ENCODE measurements around the gene RPP25L. TPM values are rescaled to one million over a fixed set of nuclear protein-coding genes. Genes with fewer than 3 reads are reported as not detected.

Gene RPP25L
- total RNA-seq, 2 donors from 2014 or later = 5.5 to 8.7 TPM

- no peak for ATAC-seq (ENCODE audit: insufficient number of reproducible peaks, low FRiP score, low read depth)
- Histone ChIP-seq H3K36me3 (no peaks in the 10 kb centered on the region), H3K27ac (no peak overlapping the region), H3K4me3 (no peak overlapping the region), H3K4me1 (ENCODE audit: control insufficient read depth in 1 of 2, low read depth in 2 of 2) (peaks cover 0 to 18% of the 10 kb centered on the region in 2 donors), H3K9me3 (no peaks in the 10 kb centered on the region), H3K27me3 (replicated peaks; ENCODE audit: insufficient read depth) (peaks cover 6% of the 10 kb centered on the region)
- TF ChIP-seq, protein P1, sequence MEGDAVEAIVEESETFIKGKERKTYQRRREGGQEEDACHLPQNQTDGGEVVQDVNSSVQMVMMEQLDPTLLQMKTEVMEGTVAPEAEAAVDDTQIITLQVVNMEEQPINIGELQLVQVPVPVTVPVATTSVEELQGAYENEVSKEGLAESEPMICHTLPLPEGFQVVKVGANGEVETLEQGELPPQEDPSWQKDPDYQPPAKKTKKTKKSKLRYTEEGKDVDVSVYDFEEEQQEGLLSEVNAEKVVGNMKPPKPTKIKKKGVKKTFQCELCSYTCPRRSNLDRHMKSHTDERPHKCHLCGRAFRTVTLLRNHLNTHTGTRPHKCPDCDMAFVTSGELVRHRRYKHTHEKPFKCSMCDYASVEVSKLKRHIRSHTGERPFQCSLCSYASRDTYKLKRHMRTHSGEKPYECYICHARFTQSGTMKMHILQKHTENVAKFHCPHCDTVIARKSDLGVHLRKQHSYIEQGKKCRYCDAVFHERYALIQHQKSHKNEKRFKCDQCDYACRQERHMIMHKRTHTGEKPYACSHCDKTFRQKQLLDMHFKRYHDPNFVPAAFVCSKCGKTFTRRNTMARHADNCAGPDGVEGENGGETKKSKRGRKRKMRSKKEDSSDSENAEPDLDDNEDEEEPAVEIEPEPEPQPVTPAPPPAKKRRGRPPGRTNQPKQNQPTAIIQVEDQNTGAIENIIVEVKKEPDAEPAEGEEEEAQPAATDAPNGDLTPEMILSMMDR (IDR thresholded peaks at IDR 0.05) = no peak
- DNase-seq (ENCODE audit: low spot score) = no peak
These were observed 48.6 kb downstream of the RPP25L start for GRCh38 chr9:34563262-34563661.

DNA sequence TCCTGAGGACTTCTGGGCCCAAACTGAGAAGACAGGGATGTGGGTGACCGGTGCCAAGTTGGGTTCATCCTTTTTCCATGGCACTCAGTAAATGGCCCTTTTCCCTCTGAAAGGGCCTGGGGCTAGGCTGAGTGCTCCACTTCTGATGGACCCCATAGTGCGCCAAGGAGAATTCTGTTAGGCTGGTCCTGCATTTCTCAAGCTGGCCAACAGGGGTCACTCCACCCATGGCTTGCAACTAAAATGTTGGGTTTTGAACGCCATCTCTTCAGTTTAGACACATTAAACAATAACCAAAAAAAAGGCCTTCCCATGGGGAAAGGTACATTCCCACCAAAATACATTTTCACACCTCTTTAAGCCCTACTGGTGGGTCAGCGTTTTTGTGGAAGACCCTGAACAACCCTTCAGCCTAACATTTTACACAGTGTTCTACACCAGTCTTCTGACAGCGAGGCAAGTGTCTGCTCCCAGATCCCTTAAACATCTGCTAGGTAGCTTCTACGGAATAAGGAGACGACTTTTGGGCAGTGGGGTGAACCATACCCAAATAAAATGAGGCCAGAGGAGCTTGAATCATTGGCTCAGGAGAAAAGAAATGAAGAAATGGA is 49.7 kb downstream of the RPP25L start:
- no peak for DNase-seq (ENCODE audit: low spot score)
- ATAC-seq (ENCODE audit: insufficient number of reproducible peaks, low FRiP score, low read depth) = no peak

GRCh38 chr9:34560599-34561214 is 51.2 kb downstream of the RPP25L start:
- Histone ChIP-seq H3K9me3 (no peaks in the 10 kb centered on the region), H3K4me3 (no peak overlapping the region), H3K36me3 (no peaks in the 10 kb centered on the region), H3K27ac (no peak overlapping the region), H3K4me1 (ENCODE audit: control insufficient read depth in 1 of 2, low read depth in 2 of 2) (peaks cover 0 to 18% of the 10 kb centered on the region in 2 donors), H3K27me3 (replicated peaks; ENCODE audit: insufficient read depth) (no peaks in the 10 kb centered on the region)
- DNase-seq (ENCODE audit: low spot score) (no peak), ATAC-seq (ENCODE audit: insufficient number of reproducible peaks, low FRiP score, low read depth) (no peak)
- TF ChIP-seq, protein P1 (IDR thresholded peaks at IDR 0.05) = no peak

More for the DNA sequence above, 49.7 kb downstream of the RPP25L start:
- Histone ChIP-seq H3K36me3 (no peaks in the 10 kb centered on the region), H3K9me3 (no peaks in the 10 kb centered on the region), H3K27ac (no peak overlapping the region), H3K4me3 (no peak overlapping the region), H3K27me3 (replicated peaks; ENCODE audit: insufficient read depth) (peaks cover 6% of the 10 kb centered on the region), H3K4me1 (ENCODE audit: control insufficient read depth in 1 of 2, low read depth in 2 of 2) (peaks cover 0 to 18% of the 10 kb centered on the region in 2 donors)
- TF ChIP-seq, protein P1 (IDR thresholded peaks at IDR 0.05) = peak; percentile 31

Other genes starting within 250 kb of the RPP25L start
- 10 to 100 TPM in 1 of 2 donors, 1 to 10 TPM in 1; 7.4 to 12.1 TPM for gene MYORG, start 235.2 kb downstream of the RPP25L start, total RNA-seq
- 10 to 100 TPM; 19.2 to 20.2 TPM for gene FAM219A, start 153.5 kb downstream of the RPP25L start, total RNA-seq
- not detected for gene DNAI1, start 153.3 kb downstream of the RPP25L start, total RNA-seq
- gene ENHO, start 89.1 kb downstream of the RPP25L start, total RNA-seq = not detected
- gene CNTFR, start 22.4 kb downstream of the RPP25L start, total RNA-seq = 10 to 100 TPM in 1 of 2 donors, 1 to 10 TPM in 1; 8.7 to 13.7 TPM
- gene DCTN3, start 8.4 kb upstream of the RPP25L start, total RNA-seq = 10 to 100 TPM; 48.1 to 70.4 TPM
- gene ARID3C, start 17.0 kb upstream of the RPP25L start, total RNA-seq = not detected
- gene SIGMAR1, start 25.7 kb upstream of the RPP25L start, total RNA-seq = 100 to 1,000 TPM in 1 of 2 donors, 10 to 100 TPM in 1; 77.0 to 131 TPM
- 10 to 100 TPM; 67.7 to 78.4 TPM for gene GALT, start 34.6 kb upstream of the RPP25L start, total RNA-seq
- 10 to 100 TPM; 81.3 to 99.0 TPM for gene IL11RA, start 40.1 kb upstream of the RPP25L start, total RNA-seq
- not detected for gene CCL27, start 50.6 kb upstream of the RPP25L start, total RNA-seq
- 1 to 10 TPM; 5.4 to 8.0 TPM for gene CCL19, start 79.2 kb upstream of the RPP25L start, total RNA-seq
- gene CCL21, start 98.0 kb upstream of the RPP25L start, total RNA-seq = 1 to 10 TPM in 1 of 2 donors, not detected in 1; 9.3 TPM

Data from thoracic aorta (tissue), 2 donors.